Stimulated activated CD4-positive, alpha-beta T cell treated with anti-CD3 and anti-CD28 coated beads, Interleukin-15, amount 100 ng/mL, for 48 hours (primary cell): ENCODE measurements around the gene GJD4.

Source experiments
- DNase-seq, 2 donors: peaks; one replicate each; pipeline ENCODE4 v3.0.0-alpha.2; 2020; ENCODE audit warnings: low read depth in 2 of 2

Gene GJD4

DNA sequence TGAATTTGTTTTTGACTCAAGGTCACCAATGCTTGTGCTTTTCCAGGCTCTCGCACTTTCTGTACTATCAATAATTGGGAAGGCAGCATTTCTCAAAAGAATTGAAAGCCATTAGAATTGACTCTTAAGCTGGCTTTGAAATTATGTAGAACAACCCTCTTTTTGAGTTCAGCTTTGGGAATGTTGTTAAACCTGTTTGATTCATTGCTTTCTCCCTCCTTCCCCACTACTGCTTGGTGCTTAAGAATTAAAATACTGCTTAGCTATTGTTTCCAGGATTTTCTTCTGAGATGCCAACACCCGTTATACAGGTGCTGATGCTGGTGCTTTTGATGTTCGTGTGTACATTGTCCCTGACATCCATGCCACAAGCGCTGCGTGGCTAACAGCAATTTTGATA, 52.5 kb downstream of the GJD4 start:
- no peak for DNase-seq
